22Rv1 (cell line): ENCODE results near the gene PLCD3.

ENCODE experiments used
- H3K27ac ChIP-seq: fragments of 450-650 bp; 2 replicates; pipeline ENCODE4 v1.5.1; 2017
- CTCF ChIP-seq: fragments of 450-650 bp; IDR thresholded peaks from 2 replicates; pipeline ENCODE4 v1.5.1; 2017; ENCODE audit warnings: mild to moderate bottlenecking
- ZFX ChIP-seq: fragments of 450-650 bp; IDR thresholded peaks from 2 replicates; pipeline ENCODE4 v1.6.1; 2017; ENCODE audit warnings: antibody characterized with exemption, borderline replicate concordance

The PLCD3 gene

GRCh38 chr17:45149037-45149668, 16.8 kb upstream of the PLCD3 start:
- TF ChIP-seq CTCF: peak; percentile 86
- no peak for TF ChIP-seq ZFX
- H3K27ac ChIP-seq: peak overlapping the region; percentile 99

- H3K27ac ChIP-seq: peak within 1 kb of the TSS; percentile 99
- TF ChIP-seq CTCF (no peak), ZFX (no peak)
Measured at GRCh38 chr17:45148183-45149036, 16.1 kb upstream of the PLCD3 start, which contains the start of gene HEXIM1. TSS of gene HEXIM1 (plus strand) at chr17:45148475. CDS start at chr17:45149191, 716 bp downstream.

- peak overlapping the region; percentile 99 for H3K27ac ChIP-seq
- TF ChIP-seq CTCF (no peak), ZFX (no peak)
Measured at GRCh38 chr17:45147581-45148182, 15.4 kb upstream of the PLCD3 start.

GRCh38 chr17:45146890-45147580, 14.7 kb upstream of the PLCD3 start:
- TF ChIP-seq CTCF (no peak), ZFX (no peak)
- H3K27ac ChIP-seq: peak overlapping the region; percentile 99

- peak overlapping the region; percentile 99 for H3K27ac ChIP-seq
- no peak for TF ChIP-seq ZFX
- TF ChIP-seq CTCF: no peak
Measured at GRCh38 chr17:45146592-45146889, 14.2 kb upstream of the PLCD3 start.

GRCh38 chr17:45146166-45146565, 13.9 kb upstream of the PLCD3 start:
- peak overlapping the region; percentile 99 for H3K27ac ChIP-seq
- no peak for TF ChIP-seq CTCF
- TF ChIP-seq ZFX: no peak
